Astrocyte (in vitro differentiated cells and primary cell): ENCODE data around the gene SLC25A21.

Experiments
- EZH2 ChIP-seq: IDR thresholded peaks from 2 replicates; pipeline ENCODE4 v1.6.1; 2012; ENCODE audit warnings: mild to moderate bottlenecking, low read length, inconsistent platforms; ENCODE audit not compliant: insufficient read depth
- TF ChIP-seq, protein P1 (sequence below): IDR thresholded peaks from 2 replicates; pipeline ENCODE4 v1.5.1; 2011; ENCODE audit warnings: low read depth, mild to moderate bottlenecking, inconsistent platforms, low read length, moderate library complexity; ENCODE audit not compliant: insufficient read depth

DNA sequence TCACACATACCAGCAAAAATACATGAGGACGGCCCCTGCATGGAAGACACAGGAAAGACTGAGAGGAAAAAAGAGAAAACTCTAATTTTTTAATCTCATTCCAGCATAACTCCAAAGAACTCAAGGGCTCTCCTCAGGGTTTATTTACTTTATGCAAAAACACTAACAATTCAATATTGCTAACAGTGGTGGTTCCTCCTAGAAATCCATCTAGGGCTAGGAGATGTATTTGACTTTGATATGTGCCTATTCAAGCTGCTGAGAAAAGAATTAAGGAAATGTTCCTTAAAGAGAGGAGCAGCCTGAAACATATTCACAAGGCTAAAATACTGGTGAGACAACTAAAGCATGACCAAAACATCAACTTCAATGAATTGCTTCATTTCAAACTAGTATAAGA, 57.0 kb downstream of the SLC25A21 start:
- TF ChIP-seq, protein P1, sequence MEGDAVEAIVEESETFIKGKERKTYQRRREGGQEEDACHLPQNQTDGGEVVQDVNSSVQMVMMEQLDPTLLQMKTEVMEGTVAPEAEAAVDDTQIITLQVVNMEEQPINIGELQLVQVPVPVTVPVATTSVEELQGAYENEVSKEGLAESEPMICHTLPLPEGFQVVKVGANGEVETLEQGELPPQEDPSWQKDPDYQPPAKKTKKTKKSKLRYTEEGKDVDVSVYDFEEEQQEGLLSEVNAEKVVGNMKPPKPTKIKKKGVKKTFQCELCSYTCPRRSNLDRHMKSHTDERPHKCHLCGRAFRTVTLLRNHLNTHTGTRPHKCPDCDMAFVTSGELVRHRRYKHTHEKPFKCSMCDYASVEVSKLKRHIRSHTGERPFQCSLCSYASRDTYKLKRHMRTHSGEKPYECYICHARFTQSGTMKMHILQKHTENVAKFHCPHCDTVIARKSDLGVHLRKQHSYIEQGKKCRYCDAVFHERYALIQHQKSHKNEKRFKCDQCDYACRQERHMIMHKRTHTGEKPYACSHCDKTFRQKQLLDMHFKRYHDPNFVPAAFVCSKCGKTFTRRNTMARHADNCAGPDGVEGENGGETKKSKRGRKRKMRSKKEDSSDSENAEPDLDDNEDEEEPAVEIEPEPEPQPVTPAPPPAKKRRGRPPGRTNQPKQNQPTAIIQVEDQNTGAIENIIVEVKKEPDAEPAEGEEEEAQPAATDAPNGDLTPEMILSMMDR, result no peak
- no peak for TF ChIP-seq EZH2
